Panc1 (cell line): Measurements from ENCODE around the gene ARID5B.

Source experiments
- TF ChIP-seq, protein P1 (sequence below), 2 experiments: IDR thresholded peaks; 2 replicates each; pipeline ENCODE4 v1.6.1; 2011 to 2012; ENCODE audit warnings: low read depth in 2 of 2, control low read depth in 1 of 2, low read length in 1 of 2, mild to moderate bottlenecking in 1 of 2, moderate library complexity in 1 of 2; ENCODE audit not compliant: insufficient read depth in 1 of 2
- TF ChIP-seq, protein P2 (sequence below): fragments of 450-650 bp; IDR thresholded peaks from 2 replicates; pipeline ENCODE4 v1.5.1; 2017; ENCODE audit warnings: mild to moderate bottlenecking

DNA sequence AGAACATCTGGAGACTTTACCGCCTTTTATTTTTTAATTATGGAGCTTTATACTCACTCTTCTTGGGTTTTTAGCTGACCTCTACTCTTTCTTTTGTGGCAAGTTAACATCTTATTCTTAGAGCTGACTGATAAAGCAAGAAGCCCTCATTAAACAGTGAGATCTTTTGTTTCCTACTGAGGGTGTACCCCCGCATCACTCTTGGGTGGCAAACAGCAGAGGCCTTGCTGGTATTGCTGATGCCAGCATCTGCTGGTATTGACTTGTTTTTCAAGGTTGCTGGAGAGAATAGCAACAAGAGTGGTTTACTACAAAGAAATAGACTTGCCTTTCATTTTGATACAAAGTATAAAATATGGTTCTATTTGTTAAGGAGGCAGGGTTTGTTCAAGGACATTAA is 154.7 kb downstream of the ARID5B start:
- TF ChIP-seq, protein P1, sequence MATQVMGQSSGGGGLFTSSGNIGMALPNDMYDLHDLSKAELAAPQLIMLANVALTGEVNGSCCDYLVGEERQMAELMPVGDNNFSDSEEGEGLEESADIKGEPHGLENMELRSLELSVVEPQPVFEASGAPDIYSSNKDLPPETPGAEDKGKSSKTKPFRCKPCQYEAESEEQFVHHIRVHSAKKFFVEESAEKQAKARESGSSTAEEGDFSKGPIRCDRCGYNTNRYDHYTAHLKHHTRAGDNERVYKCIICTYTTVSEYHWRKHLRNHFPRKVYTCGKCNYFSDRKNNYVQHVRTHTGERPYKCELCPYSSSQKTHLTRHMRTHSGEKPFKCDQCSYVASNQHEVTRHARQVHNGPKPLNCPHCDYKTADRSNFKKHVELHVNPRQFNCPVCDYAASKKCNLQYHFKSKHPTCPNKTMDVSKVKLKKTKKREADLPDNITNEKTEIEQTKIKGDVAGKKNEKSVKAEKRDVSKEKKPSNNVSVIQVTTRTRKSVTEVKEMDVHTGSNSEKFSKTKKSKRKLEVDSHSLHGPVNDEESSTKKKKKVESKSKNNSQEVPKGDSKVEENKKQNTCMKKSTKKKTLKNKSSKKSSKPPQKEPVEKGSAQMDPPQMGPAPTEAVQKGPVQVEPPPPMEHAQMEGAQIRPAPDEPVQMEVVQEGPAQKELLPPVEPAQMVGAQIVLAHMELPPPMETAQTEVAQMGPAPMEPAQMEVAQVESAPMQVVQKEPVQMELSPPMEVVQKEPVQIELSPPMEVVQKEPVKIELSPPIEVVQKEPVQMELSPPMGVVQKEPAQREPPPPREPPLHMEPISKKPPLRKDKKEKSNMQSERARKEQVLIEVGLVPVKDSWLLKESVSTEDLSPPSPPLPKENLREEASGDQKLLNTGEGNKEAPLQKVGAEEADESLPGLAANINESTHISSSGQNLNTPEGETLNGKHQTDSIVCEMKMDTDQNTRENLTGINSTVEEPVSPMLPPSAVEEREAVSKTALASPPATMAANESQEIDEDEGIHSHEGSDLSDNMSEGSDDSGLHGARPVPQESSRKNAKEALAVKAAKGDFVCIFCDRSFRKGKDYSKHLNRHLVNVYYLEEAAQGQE (IDR thresholded peaks at IDR 0.05; ENCODE audit: insufficient read depth in 1 of 2, low read depth in 2 of 2, low read length in 1 of 2): no peak
- TF ChIP-seq, protein P2, sequence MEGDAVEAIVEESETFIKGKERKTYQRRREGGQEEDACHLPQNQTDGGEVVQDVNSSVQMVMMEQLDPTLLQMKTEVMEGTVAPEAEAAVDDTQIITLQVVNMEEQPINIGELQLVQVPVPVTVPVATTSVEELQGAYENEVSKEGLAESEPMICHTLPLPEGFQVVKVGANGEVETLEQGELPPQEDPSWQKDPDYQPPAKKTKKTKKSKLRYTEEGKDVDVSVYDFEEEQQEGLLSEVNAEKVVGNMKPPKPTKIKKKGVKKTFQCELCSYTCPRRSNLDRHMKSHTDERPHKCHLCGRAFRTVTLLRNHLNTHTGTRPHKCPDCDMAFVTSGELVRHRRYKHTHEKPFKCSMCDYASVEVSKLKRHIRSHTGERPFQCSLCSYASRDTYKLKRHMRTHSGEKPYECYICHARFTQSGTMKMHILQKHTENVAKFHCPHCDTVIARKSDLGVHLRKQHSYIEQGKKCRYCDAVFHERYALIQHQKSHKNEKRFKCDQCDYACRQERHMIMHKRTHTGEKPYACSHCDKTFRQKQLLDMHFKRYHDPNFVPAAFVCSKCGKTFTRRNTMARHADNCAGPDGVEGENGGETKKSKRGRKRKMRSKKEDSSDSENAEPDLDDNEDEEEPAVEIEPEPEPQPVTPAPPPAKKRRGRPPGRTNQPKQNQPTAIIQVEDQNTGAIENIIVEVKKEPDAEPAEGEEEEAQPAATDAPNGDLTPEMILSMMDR: no peak
